Adrenal gland (tissue), 5 donors: ENCODE results near the gene CHD9.

Experiments
- CTCF ChIP-seq, 6 experiments: fragments of 450-650 bp in 4 of 6; fragments of 200-600 bp in 2 of 6; sonication (generic) in 1 of 6; IDR thresholded peaks; 1 replicate in 5 of 6; 2 replicates in 1 of 6; pipeline versions ENCODE4 v1.5.1 to v1.8.0; 2016 to 2021; ENCODE audit warnings: antibody characterized with exemption in 6 of 6, mild to moderate bottlenecking in 2 of 6, moderate library complexity in 1 of 6
- POLR2A ChIP-seq, 2 donors: fragments of 450-650 bp; IDR thresholded peaks; one replicate each; pipeline ENCODE4 v1.6.1; 2017; ENCODE audit warnings: antibody characterized with exemption in 2 of 2, mild to moderate bottlenecking in 2 of 2, moderate library complexity in 1 of 2
- donor health status: DM: no; HTN: no; CAD: no.

DNA sequence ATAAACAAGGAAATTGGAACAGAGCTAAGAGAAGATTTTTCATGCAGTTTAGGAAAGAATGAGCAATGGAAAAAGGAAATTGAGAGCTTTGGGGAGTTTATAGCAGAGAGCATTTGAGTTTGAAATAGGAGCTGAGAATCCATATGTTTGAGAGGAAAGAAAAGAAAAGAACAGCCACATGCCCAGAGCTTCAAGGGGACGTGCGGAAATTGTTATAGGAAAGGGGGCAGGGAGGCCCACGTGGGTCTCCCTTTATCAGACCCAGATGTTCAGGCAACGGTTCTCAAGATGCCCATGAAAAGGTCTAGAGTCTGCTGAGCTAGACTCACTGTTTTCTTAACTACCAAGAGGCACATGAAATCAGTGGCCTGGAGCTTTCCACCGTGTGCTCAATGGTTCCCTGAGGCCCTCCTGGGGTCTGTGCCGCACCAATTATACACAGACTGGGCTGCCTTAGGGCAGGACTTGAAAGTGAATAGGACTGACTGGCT lies 31.2 kb downstream of the CHD9 start:
- TF ChIP-seq POLR2A (IDR thresholded peaks at IDR 0.05) (no peak), CTCF (IDR thresholded peaks at IDR 0.05) (no peak)
